SJCRH30 (cell line): ENCODE data around the gene NDOR1. TPM values are rescaled to one million over a fixed set of nuclear protein-coding genes. Genes with fewer than 3 reads are reported as not detected.

ENCODE experiments used
- DNase-seq, 2 experiments: peaks; one replicate each; pipeline ENCODE4 v3.0.0-alpha.2; 2015 to 2020
- H3K27ac ChIP-seq: fragments of 250-450 bp; sonication (Bioruptor Pico); 2 replicates; pipeline ENCODE4 v1.5.1; 2020; ENCODE audit warnings: mild to moderate bottlenecking, moderate library complexity
- H3K27me3 ChIP-seq: fragments of 250-450 bp; sonication (Bioruptor Pico); 2 replicates; pipeline ENCODE4 v1.5.1; 2020; ENCODE audit warnings: mild to moderate bottlenecking, moderate library complexity
- H3K36me3 ChIP-seq: fragments of 250-450 bp; sonication (Bioruptor Pico); 2 replicates; pipeline ENCODE4 v1.5.1; 2020; ENCODE audit warnings: mild to moderate bottlenecking, moderate library complexity
- H3K4me1 ChIP-seq: fragments of 250-450 bp; sonication (Bioruptor Pico); 2 replicates; pipeline ENCODE4 v1.5.1; 2020; ENCODE audit warnings: mild to moderate bottlenecking, moderate library complexity
- H3K4me3 ChIP-seq: fragments of 250-450 bp; sonication (Bioruptor Pico); 2 replicates; pipeline ENCODE4 v1.5.1; 2020; ENCODE audit warnings: mild to moderate bottlenecking, moderate library complexity
- H3K9me3 ChIP-seq: fragments of 250-450 bp; sonication (Bioruptor Pico); replicated peaks from 2 replicates; pipeline ENCODE4 v1.5.1; 2020; ENCODE audit warnings: mild to moderate bottlenecking, moderate library complexity
- total RNA-seq: library from RNA; depleted of rRNA; stranded (reverse); fragments of >200 nt; shearing (Covaris generic); gene quantifications from 2 replicates; pipeline ENCODE4 v1.2.3, GENCODE V29; 2014

The NDOR1 gene
- total RNA-seq, 1 experiment from 2014 or later, result 17.2 TPM

DNA sequence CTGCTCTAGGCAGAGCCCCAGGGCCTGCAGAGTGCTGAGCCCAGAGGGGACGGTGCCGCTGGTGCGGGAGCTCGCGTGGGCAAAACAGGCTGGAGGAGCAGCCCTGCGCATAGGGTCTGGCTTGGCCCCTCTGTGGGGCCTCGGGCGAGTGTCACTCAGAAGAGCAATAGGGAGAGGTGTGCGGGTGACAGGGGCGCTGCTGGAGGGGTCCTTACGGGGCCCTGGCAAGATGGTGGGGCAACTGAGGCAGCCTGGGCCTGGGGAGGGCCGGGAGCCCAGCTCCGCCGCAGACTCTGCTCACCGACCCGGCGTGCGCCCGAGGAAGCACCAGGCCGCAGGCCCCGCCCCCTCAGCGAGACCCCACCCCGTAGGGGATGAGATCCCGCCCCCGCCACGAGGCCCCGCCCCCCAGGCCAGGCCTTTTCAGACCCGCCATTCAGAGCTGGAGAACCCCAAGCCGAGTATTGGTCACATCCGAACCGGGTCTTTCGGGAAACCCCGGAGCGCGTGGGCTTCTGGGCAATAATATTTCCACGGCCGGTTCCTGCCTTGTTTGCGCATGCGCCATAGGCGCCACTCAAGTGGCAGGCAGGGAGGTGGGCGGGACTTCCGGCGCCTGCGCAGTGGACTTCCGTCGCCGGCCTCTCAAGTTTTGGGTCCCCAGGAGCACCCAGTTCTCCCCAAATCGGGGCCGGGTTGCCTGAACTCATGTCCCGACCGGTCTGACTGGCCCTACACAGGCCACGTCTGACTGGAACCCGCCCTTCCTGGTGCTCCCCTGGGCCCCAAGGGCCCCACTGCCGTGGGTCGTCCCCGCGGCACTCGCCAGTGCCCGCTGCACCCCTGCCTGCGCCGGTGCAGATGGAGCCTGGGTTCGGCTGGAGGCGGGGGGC lies 17.8 kb downstream of the NDOR1 start:
- H3K9me3 ChIP-seq, result no peaks in the 10 kb centered on the region
- peak overlapping the region; percentile 44; the same call in 1 of the 2 replicates for H3K27ac ChIP-seq
- peak; percentile 99 for DNase-seq
- H3K36me3 ChIP-seq, result no peaks in the 10 kb centered on the region
- H3K4me1 ChIP-seq, result peaks cover 42% of the 10 kb centered on the region
- peaks cover 2% of the 10 kb centered on the region for H3K27me3 ChIP-seq
- H3K4me3 ChIP-seq, result peak overlapping the region; percentile 72

DNA sequence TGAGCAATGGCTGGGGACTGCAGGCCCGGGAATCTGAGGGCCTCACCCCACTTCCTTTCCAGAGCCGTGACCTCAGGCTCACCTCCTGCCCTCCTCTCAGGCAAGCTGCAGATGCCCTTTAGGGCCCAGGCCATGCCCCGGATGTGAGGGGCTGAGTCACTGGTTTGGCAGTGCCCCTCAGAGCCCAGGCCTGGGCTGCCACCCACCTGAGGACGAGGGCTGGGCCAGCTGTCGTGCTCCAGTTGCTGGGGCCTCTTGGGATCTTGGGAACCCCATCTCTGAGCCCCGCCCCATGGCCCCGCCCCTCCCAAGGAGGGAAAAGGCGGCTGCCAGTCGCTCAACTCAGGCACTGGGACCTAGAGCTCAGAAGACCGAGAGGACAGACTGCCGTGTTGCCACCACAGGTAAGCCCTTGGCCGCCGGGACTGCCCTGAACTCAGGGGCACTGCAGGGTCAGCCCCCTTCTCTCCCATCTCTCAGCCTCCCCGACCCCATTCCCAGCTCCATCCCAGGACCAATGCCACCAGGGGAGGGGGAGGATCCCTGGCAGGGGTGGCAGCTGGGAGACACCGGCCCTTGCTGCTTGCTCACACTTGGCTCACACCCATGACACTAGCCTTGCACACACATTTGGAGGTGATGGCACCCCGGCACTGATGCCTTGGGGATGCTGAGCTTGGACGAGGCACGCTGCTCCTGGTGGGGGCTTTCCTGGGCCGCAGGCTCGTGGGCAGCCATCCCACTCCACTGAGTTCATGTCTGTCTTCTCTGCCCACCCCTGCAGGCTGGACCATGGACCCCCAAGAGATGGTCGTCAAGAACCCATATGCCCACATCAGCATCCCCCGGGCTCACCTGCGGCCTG lies 19.6 kb downstream of the NDOR1 start, which contains the start of gene CYSRT1:
Gene CYSRT1, plus strand, starts transcription at position 345 of the 865 bp plus-strand sequence. Its CDS starts 448 bp downstream, at position 793.
- DNase-seq, result peak; percentile 70 to 75
- H3K9me3 ChIP-seq, result no peaks in the 10 kb centered on the region
- H3K4me3 ChIP-seq, result peak within 1 kb of the TSS; percentile 72
- no peaks in the 10 kb centered on the region for H3K36me3 ChIP-seq
- H3K27me3 ChIP-seq, result peaks cover 18% of the 10 kb centered on the region
- H3K27ac ChIP-seq, result no peak within 1 kb of the TSS
- H3K4me1 ChIP-seq, result peaks cover 42% of the 10 kb centered on the region

DNA sequence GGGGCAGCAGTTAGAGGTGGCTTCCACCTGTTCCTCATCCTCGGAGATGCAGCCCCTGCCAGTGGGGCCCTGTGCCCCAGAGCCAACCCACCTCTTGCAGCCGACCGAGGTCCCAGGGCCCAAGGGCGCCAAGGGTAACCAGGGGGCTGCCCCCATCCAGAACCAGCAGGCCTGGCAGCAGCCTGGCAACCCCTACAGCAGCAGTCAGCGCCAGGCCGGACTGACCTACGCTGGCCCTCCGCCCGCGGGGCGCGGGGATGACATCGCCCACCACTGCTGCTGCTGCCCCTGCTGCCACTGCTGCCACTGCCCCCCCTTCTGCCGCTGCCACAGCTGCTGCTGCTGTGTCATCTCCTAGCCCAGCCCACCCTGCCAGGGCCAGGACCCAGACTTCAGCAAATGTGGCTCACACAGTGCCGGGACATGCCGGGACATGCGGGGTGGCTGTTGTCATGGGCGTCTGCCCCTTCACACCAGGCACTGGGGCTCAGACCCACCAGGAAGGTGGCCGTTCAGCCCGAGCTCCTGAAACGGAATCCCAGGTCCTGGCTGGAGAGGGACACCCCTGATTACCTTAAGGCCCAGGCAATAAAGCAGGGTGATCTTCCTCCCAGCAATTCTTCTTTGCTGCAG lies 20.3 kb downstream of the NDOR1 start:
- DNase-seq, result no peak
- Histone ChIP-seq H3K9me3 (no peaks in the 10 kb centered on the region), H3K4me3 (no peak overlapping the region; the same call in 1 of the 2 replicates), H3K36me3 (no peaks in the 10 kb centered on the region), H3K4me1 (peaks cover 40% of the 10 kb centered on the region), H3K27ac (no peak overlapping the region), H3K27me3 (peaks cover 25% of the 10 kb centered on the region)

DNA sequence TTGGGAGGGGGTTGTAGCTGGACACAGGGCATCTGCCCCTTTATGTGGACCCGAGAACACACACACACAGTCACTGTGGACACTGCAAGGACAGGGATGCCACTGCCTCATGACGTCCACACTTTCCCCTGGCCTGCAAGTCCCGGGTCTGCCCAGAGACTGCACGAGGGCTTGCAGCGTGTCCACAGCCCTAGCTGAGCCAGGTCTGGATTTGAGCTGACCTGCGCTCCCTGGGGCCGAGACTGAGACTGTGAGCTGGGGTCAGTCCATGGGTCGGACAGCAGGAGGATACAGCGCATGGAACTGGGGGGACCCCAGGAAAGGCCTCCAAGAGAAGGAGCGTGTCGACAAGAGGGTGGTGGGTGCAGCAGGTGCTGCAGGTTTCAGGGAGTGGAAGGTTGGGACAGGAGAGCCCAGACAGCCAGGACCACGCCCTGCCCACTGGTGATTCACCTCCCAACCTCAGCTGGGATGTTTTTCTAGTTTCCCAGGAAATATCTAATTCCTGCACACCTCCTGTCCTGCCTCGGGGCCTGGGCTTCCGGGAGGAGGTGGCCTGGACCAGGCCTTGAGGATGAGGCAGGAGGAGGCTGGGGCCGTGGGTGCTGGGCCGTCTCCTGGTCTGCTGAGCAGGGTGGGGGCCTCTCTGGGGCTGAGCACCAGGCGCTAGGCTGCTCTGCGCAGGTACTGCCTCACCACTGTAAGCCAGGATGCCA lies 21.0 kb downstream of the NDOR1 start:
- Histone ChIP-seq H3K4me1 (peaks cover 40% of the 10 kb centered on the region), H3K36me3 (no peaks in the 10 kb centered on the region), H3K4me3 (no peak overlapping the region), H3K27ac (no peak overlapping the region), H3K9me3 (no peaks in the 10 kb centered on the region), H3K27me3 (peaks cover 25% of the 10 kb centered on the region)
- DNase-seq, result no peak

DNA sequence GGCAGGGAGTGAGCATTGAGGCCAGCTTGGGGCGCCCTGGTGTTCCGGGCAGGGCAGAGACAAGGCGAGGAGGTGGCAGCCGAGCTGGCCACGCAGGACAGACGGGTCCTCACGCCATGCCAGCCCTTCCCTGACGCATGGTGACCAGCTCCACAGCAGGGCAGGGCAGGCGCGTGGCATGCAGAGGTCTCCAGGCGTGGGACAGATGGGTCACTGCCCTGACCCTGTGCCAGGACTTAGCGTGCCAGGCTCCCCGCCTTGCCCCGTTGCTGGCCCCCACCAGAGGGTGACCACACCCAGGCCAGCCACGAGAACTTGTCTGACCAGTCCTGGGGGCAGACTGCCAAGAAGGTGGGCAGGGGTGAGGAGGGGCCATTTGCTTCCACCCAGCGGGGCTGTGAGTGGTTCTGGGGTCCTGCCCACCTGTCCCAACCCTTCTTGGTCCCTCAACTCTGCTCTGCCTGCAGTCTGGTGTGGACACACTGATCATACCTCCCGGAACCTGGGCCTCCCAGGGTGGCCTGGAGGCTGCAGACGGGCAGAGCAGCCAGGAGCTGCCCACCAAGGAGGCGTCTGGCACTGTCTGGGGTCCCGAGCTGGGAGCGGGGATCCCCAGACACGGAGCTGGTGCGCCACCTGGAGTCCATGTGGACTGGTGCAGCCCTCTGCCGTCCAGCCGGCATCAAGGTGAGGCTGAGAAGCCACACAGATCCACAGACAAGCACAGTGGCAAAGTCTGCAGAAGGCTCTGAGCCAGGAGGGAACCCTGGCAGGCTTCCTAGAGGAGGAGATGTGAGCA lies 21.8 kb downstream of the NDOR1 start, which contains the start of gene RNF224:
Gene RNF224, plus strand, starts transcription at position 449 of the 799 bp plus-strand sequence. CDS start 834 bp downstream, outside the sequence.
- Histone ChIP-seq H3K4me3 (no peak within 1 kb of the TSS), H3K4me1 (peaks cover 40% of the 10 kb centered on the region), H3K9me3 (no peaks in the 10 kb centered on the region), H3K27me3 (peaks cover 25% of the 10 kb centered on the region), H3K27ac (no peak within 1 kb of the TSS), H3K36me3 (no peaks in the 10 kb centered on the region)
- DNase-seq, result peak; percentile 84 to 92

DNA sequence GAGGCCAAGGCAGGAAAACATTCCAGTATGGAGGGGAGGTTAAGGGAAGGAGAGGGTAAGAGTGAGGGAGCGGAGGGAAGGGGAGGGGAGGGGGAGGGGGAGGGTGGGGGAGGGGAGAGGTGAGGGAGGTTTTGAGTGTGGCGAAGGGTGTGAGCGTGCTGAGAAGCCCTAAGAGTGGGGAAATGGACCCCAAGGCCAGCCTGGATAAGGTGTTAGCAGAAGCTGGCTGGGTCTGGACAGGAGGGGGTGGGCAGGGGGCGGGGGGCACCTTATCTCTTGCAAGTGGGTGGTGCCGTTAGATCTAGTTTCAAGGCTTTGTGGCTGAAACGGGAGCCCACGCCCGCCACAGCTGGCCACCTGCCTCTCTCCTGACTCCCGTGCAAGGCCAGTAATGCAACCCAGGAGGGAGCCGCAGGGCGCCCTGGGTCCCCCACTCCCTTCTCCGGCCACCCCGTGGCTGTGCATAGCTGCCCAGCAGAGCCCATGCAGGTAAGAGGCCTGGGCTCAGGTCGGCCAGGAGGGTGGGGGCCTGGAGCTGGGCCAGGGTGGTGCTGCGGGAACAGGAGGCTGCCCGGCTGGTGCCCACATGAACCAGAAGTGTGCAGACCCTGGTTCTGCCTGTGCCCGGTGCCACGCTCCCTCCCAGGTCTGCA lies 22.5 kb downstream of the NDOR1 start:
- Histone ChIP-seq H3K4me3 (no peak overlapping the region), H3K4me1 (peaks cover 35% of the 10 kb centered on the region), H3K27me3 (peaks cover 25% of the 10 kb centered on the region), H3K27ac (no peak overlapping the region), H3K9me3 (no peaks in the 10 kb centered on the region), H3K36me3 (no peaks in the 10 kb centered on the region)
- no peak for DNase-seq

DNA sequence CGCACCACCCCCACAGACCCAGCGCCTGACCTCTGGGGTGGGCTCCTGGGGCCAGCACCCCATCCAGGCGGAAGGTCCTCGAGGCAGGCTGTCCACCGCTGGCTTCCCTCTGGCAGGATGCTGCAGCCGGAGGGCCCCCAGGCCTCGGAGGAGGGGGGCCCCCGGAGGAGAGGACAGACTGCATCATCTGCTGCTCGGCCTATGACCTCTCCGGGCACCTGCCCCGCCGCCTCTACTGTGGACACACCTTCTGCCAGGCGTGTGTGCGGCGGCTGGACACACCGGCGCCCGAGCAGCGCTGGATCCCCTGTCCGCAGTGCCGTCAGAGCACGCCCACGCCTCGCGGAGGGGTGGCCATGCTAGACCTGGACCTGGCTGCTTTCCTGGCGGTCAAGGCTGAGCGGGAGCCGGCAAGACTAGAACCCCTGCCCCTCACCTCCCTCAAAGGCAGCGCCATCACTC lies 23.0 kb downstream of the NDOR1 start:
- no peak overlapping the region for H3K4me3 ChIP-seq
- peaks cover 25% of the 10 kb centered on the region for H3K27me3 ChIP-seq
- H3K36me3 ChIP-seq, result no peaks in the 10 kb centered on the region
- no peak for DNase-seq
- no peaks in the 10 kb centered on the region for H3K9me3 ChIP-seq
- H3K4me1 ChIP-seq, result peaks cover 34% of the 10 kb centered on the region
- no peak overlapping the region for H3K27ac ChIP-seq

DNA sequence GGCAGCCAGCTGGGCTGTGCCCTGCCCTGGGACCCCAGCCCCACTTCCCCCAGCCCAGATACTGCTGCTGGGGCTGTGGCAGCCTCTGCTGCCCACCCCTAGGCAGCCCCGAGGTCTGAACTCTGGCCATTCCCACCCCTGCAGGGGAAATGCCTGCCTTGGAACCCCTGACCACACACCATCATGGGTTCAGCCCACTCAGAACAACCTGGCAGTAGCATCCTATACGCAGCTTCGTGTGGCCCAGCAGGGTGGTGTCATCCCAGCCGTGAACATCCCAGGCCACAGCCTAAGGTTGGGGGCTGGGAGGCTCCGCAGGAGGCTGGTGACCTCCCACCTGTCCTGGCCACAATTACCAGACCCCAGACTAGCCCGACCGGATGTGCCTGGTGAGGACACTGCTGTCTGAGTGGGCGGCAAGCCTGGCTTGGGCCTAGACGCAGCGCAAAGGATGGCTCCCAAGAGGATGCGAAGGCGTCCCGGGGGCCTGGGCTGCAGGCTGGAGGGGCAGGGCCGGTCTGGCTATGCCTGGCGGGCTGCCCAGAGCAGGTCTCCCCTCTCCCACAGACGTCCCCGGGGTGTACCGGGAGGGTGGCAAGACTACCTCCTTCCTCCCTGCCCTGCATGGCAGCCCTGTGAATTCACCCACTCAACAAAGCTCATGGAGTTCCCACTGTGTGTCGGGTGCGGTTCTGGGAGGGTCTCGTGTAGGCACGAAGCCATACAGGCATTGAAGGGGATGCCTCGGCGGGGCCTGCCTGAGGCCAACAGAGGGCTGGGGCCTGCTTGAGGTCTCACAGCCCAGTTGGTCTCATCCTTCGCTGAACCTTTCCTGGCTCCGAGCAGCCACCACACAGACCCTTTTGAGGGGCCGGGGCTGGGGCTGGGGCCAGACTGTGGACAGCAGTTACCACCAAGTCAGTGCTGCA lies 23.7 kb downstream of the NDOR1 start:
- Histone ChIP-seq H3K4me1 (peaks cover 31% of the 10 kb centered on the region), H3K27me3 (peaks cover 25% of the 10 kb centered on the region), H3K36me3 (no peaks in the 10 kb centered on the region), H3K27ac (no peak overlapping the region), H3K4me3 (no peak overlapping the region), H3K9me3 (no peaks in the 10 kb centered on the region)
- no peak for DNase-seq

DNA sequence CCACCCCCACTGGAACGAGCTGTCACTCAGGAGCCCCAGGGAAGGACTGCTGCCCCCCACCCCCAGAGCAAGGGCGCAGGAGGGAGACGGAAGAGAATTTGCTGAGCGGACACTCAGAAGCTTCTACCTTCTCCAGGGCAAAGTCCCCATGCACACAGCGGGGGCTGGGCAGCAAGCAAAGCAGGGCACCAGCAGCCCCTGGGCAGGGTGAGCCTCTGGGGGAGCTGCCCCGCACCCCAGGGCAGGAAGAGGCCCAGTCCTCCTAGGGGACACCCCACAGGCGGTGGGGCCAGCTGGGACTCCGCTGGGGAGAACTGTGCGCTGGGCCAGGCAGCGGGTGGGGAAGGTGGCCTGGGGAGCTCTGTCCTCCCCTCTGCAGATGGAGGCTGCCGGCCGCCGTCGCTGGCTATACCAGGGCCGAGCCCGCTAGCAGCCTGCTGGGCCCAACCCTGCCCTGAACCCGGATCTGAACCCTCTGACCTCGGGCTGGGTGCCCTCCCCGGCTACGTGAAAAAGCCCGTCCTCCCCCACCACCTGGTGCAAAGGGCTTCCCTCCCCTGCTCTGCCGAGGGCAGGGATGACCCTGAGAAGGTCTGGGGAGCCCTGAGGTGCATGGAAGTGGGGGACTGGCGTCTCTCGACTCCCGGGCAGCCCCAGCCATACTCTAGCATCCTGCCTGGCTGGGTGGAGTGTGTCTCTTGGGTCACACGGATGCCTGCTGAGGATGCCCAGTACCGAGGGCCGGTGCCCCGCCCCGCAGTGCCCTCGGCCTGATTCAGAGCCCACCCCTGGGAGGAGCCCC lies 24.6 kb downstream of the NDOR1 start:
- no peak overlapping the region for H3K27ac ChIP-seq
- DNase-seq, result no peak
- no peak overlapping the region for H3K4me3 ChIP-seq
- H3K36me3 ChIP-seq, result no peaks in the 10 kb centered on the region
- H3K4me1 ChIP-seq, result peaks cover 22% of the 10 kb centered on the region; the same call in 1 of the 2 replicates
- H3K27me3 ChIP-seq, result peaks cover 25% of the 10 kb centered on the region
- no peaks in the 10 kb centered on the region for H3K9me3 ChIP-seq

DNA sequence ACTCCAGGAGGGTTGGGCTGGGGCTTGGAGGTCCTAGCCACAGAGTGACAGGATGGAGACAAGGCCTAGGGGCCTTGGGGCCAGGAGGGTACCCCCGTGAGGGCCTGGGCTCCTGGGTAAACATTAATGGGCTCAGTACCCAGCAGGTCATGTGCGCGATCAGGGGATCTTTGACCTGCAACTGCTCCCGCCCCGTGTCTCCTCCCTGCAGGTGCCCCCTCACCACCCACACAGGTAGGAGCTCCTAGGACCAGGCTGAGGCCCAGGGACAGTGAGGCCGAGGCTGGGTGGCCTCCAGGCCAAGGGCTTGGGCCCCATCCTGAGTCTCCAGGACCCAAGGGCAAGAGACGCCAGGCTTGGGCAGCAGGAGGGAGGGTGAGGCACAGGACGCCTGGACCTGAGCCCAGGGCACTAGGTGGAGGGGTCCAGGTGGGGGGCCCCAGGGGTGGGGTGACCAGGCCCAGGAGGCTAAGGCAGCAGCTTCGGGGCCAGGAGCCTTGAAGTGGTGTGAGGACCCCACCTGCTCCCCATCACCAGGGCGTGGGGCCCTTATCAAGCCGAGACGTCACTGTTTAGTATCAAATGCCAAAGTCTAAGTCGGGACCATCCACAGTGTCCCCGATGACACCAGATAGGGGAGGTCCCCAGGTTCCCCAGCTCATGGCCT lies 25.3 kb downstream of the NDOR1 start, which contains the start of gene SLC34A3:
Gene SLC34A3, plus strand, starts transcription at position 197 of the 667 bp plus-strand sequence. CDS start 802 bp downstream, outside the sequence.
- no peak within 1 kb of the TSS for H3K27ac ChIP-seq
- H3K27me3 ChIP-seq, result peaks cover 25% of the 10 kb centered on the region
- no peak for DNase-seq
- H3K4me1 ChIP-seq, result peaks cover 17% of the 10 kb centered on the region
- no peaks in the 10 kb centered on the region for H3K9me3 ChIP-seq
- H3K4me3 ChIP-seq, result no peak within 1 kb of the TSS
- H3K36me3 ChIP-seq, result no peaks in the 10 kb centered on the region
